Muscle layer of colon (tissue), 2 donors: ENCODE data around the gene SYNE1.

Experiments used
- H3K27ac ChIP-seq: one replicate; pipeline ENCODE4 v1.7.0; 2013; ENCODE audit warnings: low read depth, mild to moderate bottlenecking, low read length, moderate library complexity
- H3K27me3 ChIP-seq, 2 donors: one replicate each; pipeline ENCODE4 v1.7.0; 2013; ENCODE audit warnings: low read length in 2 of 2, mild to moderate bottlenecking in 2 of 2; ENCODE audit not compliant: insufficient read depth in 2 of 2, control insufficient read depth in 1 of 2
- H3K36me3 ChIP-seq: one replicate; pipeline ENCODE4 v1.7.0; 2013; ENCODE audit warnings: mild to moderate bottlenecking, low read length; ENCODE audit not compliant: insufficient read depth
- H3K4me1 ChIP-seq: one replicate; pipeline ENCODE4 v1.7.0; 2013; ENCODE audit warnings: mild to moderate bottlenecking, low read length; ENCODE audit not compliant: insufficient read depth
- H3K4me3 ChIP-seq, 2 donors: one replicate each; pipeline ENCODE4 v1.7.0; 2013; ENCODE audit warnings: low read length in 2 of 2, low read depth in 1 of 2, mild to moderate bottlenecking in 1 of 2, moderate library complexity in 1 of 2
- H3K9ac ChIP-seq: one replicate; pipeline ENCODE4 v1.7.0; 2013; ENCODE audit warnings: low read length
- H3K9me3 ChIP-seq: one replicate; pipeline ENCODE4 v1.7.0; 2013; ENCODE audit warnings: mild to moderate bottlenecking, low read length
- donor health status: abdominal sarcoma.
- donor health status: Adenocarcinoma of cecum.

SYNE1 gene

DNA sequence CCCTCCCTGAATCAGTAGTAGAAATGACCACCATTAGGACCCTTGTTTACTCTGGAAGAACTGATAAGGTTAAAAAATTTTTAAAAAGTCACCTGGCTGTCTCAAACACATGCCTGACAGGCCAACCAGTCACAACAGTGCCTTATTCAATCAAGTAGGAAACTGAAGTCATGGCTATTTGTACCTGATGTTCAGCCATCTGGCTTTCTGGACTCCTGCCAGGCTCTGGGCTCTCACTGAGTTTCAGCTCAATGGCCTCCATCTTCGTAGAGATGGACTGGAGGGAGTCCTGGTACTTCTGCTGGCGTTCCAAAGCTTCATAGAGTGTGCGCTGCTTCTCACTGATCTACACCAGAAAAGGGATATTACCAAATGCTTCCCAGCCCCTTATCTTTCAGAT, 343.8 kb downstream of the SYNE1 start:
- Histone ChIP-seq H3K27ac (no peak overlapping the region), H3K36me3 (peaks cover 42% of the 10 kb centered on the region), H3K27me3 (no peaks in the 10 kb centered on the region)

DNA sequence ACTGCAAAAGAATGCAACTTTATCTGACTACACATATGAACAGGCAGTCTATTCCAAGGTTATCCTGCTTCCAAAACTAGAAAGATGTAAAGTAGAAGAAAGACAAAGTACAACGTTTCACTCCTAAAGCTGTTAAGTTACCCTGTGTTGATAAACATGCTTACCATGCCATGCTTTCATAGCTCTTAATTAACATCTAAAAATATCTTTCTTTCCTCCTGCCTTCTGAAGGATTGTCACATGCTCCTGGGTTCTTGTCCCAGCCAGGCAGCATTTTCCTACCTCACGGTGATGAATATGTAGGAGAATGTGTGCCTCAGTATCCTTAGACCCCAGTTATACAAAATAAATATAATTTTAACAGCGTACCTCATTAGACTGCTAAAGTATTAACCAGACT, 344.6 kb downstream of the SYNE1 start:
- Histone ChIP-seq H3K4me1 (no peaks in the 10 kb centered on the region), H3K9me3 (no peaks in the 10 kb centered on the region), H3K27ac (no peak overlapping the region), H3K9ac (no peak overlapping the region), H3K27me3 (no peaks in the 10 kb centered on the region), H3K36me3 (peaks cover 48% of the 10 kb centered on the region), H3K4me3 (no peak overlapping the region)

More for the DNA sequence above, 343.8 kb downstream of the SYNE1 start:
- no peak overlapping the region for H3K4me3 ChIP-seq
- no peaks in the 10 kb centered on the region for H3K4me1 ChIP-seq
- no peak overlapping the region for H3K9ac ChIP-seq
- no peaks in the 10 kb centered on the region for H3K9me3 ChIP-seq

DNA sequence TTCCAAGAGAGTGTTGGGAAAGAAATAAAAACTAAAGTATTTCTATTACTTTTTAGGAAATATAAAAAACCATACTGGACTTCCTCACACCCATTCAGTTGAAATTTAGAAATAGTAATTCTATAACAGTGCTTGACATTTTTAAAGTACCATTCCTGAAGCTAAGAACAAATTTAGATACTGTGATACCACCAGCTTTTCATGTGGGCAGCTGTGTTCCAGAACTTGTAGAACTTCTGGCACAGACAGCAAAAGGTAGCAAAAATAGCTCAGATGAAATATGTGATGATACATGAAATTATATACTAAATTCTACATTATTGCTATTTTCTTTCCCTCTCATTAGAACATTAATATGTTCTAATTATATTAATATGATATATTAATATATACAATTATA, 346.5 kb downstream of the SYNE1 start:
- no peaks in the 10 kb centered on the region for H3K4me1 ChIP-seq
- H3K4me3 ChIP-seq, result no peak overlapping the region
- H3K9ac ChIP-seq, result no peak overlapping the region
- peaks cover 56% of the 10 kb centered on the region for H3K36me3 ChIP-seq
- no peaks in the 10 kb centered on the region for H3K9me3 ChIP-seq
- H3K27me3 ChIP-seq, result no peaks in the 10 kb centered on the region
- H3K27ac ChIP-seq, result no peak overlapping the region

DNA sequence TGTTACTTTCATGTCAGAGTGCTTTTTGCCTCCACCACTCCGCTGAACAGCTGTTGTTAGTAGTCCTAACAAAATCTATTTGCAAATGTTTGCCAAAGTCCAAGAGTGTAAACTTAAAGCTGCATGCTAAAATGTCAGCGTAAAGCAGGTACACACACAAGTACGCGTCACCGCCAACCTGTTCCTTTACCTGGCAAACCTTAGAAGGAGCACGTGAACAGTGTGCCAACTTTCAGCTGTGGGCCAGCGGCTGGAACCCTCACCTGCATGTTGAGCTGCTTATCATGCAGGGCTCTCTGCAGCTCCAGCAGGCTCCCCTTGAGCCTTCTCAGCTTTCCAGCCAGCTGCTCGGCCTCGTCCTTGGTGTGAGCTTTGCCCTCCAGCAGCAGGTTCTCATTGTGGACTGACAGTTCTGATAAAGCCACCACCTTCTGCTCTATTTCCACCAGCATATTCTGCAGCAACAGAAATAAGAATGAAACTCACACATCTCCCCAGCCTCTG, 359.3 kb downstream of the SYNE1 start:
- peaks cover 12% of the 10 kb centered on the region for H3K4me1 ChIP-seq
- H3K9me3 ChIP-seq, result no peaks in the 10 kb centered on the region
- H3K4me3 ChIP-seq, result no peak overlapping the region
- no peak overlapping the region for H3K27ac ChIP-seq
- H3K36me3 ChIP-seq, result peaks cover 29% of the 10 kb centered on the region
- H3K9ac ChIP-seq, result no peak overlapping the region
- H3K27me3 ChIP-seq, result no peaks in the 10 kb centered on the region

DNA sequence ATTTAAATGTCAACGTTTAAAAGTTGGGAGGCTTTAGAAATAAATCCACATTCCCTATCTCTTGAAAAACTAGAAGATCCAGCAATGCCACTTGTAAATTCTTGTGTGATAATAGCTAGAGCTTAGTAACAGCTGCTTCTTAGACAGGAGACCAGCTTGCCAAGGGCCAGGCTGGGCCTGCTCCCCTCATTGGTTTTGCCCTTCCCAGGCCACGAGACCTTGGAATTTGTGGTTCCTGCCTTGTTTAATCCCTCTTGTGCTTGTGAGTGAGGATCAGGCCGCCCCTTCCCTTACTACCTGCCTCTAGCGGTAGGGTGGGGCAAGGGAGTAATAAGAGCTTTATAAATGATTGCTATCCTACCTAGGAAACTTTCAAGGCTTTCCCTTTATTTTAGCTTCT, 363.5 kb downstream of the SYNE1 start:
- Histone ChIP-seq H3K4me3 (no peak overlapping the region), H3K27me3 (no peaks in the 10 kb centered on the region), H3K9me3 (no peaks in the 10 kb centered on the region), H3K36me3 (peaks cover 36% of the 10 kb centered on the region), H3K27ac (peak overlapping the region; percentile 42), H3K9ac (no peak overlapping the region), H3K4me1 (peaks cover 35% of the 10 kb centered on the region)

DNA sequence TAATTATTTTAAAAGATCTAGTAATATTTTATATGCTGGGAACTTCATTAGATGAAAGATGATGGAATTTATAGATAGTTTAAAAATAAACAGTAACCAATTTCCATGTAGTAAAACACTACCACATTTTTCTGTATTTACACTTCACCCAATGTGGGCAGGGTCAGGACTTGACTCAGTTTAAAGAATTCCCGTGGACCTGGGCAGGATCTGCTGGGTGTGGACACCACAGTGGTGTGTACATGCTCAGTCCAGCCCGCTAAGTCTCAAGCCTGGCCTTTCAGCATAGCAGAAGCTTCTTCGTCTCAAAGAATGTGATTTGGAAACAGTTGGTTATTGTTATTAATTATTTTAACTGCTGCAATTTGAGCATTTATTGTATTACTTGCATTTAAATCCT, 364.2 kb downstream of the SYNE1 start:
- no peak overlapping the region for H3K4me3 ChIP-seq
- H3K9ac ChIP-seq, result no peak overlapping the region
- no peaks in the 10 kb centered on the region for H3K9me3 ChIP-seq
- peaks cover 31% of the 10 kb centered on the region for H3K36me3 ChIP-seq
- no peaks in the 10 kb centered on the region for H3K27me3 ChIP-seq
- H3K27ac ChIP-seq, result peak overlapping the region; percentile 37
- H3K4me1 ChIP-seq, result peaks cover 35% of the 10 kb centered on the region

DNA sequence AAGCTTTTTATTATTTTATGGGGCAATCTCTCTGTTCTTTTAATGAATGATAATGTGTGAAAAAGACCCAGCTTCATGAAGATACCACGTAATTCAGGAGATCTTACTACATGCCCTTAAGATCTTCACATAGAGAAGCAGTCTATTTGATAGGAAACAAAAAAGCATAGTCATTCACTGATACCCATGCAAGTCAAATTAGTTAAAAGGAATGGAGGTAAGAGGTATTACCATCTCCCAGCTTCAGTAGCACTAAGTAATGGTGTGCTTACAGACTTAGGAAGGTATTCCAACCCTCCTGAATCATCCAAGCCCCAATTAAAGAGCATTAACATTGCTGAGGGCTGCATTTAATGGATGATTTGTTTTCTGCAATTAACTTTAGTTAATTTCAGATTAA, 364.7 kb downstream of the SYNE1 start:
- H3K27me3 ChIP-seq, result no peaks in the 10 kb centered on the region
- H3K4me3 ChIP-seq, result no peak overlapping the region
- H3K9ac ChIP-seq, result no peak overlapping the region
- H3K27ac ChIP-seq, result peak overlapping the region; percentile 37
- no peaks in the 10 kb centered on the region for H3K9me3 ChIP-seq
- peaks cover 30% of the 10 kb centered on the region for H3K36me3 ChIP-seq
- H3K4me1 ChIP-seq, result peaks cover 36% of the 10 kb centered on the region

DNA sequence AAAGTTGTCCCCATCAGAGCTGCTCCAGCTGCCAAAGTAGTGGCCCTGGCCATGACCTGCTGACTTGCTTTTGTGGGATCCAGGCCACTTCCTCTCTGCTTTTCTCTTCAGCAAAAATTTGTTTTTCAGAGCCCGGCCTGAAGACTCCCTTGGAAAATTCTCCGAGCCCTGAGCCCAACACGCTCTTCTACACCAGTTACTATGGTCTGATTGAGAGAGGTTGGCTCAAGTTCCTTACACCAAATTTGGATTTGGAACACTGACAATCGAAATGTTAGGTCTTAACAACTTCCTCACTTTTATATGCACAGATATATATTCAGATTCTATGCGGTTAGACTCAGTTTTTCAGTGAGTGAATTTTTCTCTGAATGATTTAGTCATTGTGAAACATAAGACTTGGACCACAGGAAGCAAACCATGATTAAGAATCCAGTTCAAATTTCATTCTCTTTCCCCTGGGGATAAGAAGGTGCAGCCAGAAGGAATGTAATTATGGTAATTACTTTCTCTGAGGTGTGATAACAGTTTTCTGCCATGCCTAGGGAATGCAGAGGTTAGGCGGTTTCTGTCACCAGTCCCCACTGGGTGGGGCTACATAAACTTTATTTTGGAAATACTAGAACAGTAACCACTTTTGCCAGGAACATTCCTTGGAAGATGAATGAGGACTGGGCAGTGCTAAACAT, 365.2 kb downstream of the SYNE1 start:
- peaks cover 30% of the 10 kb centered on the region for H3K36me3 ChIP-seq
- H3K4me1 ChIP-seq, result peaks cover 41% of the 10 kb centered on the region
- peak overlapping the region in 1 of 2 donors; percentile 31 for H3K4me3 ChIP-seq
- H3K27me3 ChIP-seq, result no peaks in the 10 kb centered on the region
- peak overlapping the region; percentile 37 for H3K27ac ChIP-seq
- H3K9ac ChIP-seq, result no peak overlapping the region
- no peaks in the 10 kb centered on the region for H3K9me3 ChIP-seq

DNA sequence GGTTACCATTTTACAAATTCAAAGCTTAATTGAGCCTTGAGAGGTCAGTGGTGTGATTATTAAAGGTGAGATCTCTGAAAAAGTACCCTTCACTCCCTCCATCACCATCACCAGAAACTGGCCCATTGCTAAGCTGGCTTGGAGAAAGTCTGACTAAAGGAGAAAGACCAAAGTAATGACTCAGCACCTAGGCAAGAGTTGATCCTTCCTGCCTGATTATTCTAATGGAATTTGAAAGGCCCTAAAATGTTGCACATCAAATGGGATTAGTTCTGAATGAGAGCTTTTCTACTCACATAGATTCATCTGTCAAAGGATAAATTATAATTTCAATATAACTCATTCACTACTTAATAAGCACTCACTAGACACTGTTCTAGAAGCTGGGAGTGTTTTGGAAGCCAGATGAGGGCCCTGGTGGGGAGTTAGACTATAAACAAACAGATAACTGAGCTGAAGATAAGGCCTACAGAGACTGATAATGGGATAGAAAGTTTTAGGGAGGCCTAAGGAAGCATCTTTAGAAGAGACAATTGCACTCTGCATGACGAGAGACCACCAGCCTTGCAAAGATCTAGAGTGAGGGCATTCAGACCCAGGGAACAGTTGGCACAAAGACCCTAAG, 366.7 kb downstream of the SYNE1 start:
- Histone ChIP-seq H3K9me3 (no peaks in the 10 kb centered on the region), H3K27me3 (no peaks in the 10 kb centered on the region), H3K9ac (no peak overlapping the region), H3K27ac (no peak overlapping the region), H3K4me1 (peaks cover 47% of the 10 kb centered on the region), H3K4me3 (no peak overlapping the region), H3K36me3 (peaks cover 26% of the 10 kb centered on the region)

DNA sequence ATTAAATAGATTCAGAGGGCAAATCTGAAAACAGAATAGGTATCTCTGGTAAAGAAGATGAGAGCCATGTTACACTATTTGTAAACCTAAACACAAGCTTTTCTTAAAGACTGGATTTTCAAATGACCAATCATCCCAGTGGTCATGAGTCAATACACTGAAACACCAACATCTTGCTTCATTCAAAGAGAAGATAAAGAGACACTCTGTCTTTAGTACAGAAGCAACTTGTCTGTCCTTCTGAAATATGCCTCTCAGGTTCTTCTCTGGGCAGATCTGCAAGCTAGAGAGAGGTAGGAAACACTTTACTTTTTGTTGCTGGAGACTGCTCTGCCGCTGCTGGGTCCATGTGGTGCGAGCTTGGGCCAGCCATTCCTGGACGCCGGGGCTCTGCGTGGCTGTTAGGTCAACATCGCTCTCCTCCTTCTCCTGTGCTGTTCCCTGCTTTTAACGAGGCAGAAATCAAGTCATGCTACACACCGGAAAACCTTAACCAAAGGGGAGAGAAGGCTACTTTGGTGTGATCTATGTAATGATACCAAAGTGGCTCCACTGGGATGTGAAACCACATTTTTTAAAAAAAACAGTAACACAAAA, 368.2 kb downstream of the SYNE1 start:
- Histone ChIP-seq H3K4me3 (no peak overlapping the region), H3K27ac (no peak overlapping the region), H3K9me3 (no peaks in the 10 kb centered on the region), H3K27me3 (no peaks in the 10 kb centered on the region), H3K9ac (no peak overlapping the region), H3K4me1 (peaks cover 46% of the 10 kb centered on the region), H3K36me3 (peaks cover 21% of the 10 kb centered on the region)

DNA sequence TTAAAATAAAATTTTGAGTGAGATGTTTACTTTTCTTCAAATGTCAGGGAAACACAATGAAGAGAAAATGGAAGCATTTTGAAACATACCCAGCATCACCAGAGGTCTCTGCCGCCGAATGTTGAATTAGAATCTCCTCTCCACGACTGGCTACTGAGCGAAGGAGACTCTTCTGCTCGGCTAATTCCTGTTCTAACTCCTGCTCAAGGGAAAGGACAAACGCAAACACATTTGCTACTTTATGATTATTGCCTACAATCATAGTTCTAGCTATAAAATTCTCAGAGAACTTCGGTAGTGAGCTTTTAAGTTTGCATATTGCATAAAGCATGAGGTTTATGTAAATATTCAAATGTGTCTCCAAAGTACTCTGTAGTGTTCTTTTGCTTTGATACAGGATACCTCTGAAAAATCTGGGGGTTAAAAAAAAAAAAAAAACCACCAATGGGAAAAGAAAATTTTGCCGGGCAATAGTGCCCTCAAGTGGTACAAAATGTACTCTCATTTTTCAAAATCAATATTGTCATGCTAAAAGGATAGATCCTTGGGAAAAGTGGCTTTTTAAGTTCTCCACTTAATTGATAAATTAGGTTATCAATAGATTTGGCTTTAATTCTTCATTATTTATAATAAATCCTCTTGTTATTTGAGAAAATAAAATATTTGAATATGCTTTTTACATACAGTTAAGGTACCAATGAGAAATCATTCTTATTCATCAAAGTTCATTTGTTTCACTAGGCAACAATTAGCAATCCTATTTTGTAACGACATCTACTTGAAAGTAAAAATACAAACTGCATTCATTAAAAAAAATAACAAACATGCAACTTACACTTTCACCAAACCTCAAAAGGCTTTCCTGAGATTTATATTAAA, 369.0 kb downstream of the SYNE1 start:
- Histone ChIP-seq H3K4me3 (no peak overlapping the region), H3K9me3 (no peaks in the 10 kb centered on the region), H3K27ac (no peak overlapping the region), H3K36me3 (peaks cover 28% of the 10 kb centered on the region), H3K4me1 (peaks cover 39% of the 10 kb centered on the region), H3K9ac (no peak overlapping the region), H3K27me3 (no peaks in the 10 kb centered on the region)
